Fibroblast of skin of abdomen (primary cell): ENCODE results near the gene HBG2.
"Not testable (repeated sequence)": the region's sequence is repeated elsewhere in the genome, so short reads cannot be mapped to it uniquely, and the experiment has no call there.

ENCODE experiments used
- DNase-seq: peaks from one replicate; pipeline ENCODE4 v3.0.0-alpha.2; 2013

The HBG2 gene

GRCh38 chr11:5281596-5281995, 27.0 kb upstream of the HBG2 start:
- no peak for DNase-seq

- DNase-seq: peak; percentile 96
Observed at GRCh38 chr11:5280582-5281102, 26.1 kb upstream of the HBG2 start.

DNA sequence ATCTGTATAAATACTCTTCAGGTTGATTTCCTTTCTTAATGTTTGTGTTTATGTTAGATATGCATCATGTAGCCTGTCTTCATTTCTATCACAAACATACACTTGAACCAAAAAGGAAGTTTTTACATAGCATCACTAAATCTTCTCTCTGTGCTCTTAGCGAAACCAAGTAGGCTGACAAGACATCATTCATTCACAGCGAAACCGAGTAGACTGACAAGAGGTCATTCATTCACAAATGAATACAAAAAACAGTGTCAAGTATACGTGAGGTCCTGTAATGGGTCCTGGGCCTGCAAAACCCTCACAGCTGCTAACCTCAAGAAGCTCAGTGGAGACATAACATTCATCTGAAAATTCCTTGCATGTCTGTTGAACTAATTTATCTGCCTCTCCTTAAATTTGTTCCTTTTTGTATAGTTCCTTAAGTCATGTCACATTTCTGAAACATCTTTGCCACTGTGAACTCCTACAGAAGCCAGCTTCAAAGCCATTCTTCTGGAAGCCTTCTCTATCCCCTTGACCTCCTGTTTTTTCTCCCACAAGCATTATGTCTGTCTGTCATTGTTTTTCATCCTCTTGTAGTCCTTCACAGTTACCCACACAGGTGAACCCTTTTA, 25.0 kb upstream of the HBG2 start:
- no peak for DNase-seq

GRCh38 chr11:5277807-5278382, 23.3 kb upstream of the HBG2 start:
- peak; percentile 5 for DNase-seq

DNA sequence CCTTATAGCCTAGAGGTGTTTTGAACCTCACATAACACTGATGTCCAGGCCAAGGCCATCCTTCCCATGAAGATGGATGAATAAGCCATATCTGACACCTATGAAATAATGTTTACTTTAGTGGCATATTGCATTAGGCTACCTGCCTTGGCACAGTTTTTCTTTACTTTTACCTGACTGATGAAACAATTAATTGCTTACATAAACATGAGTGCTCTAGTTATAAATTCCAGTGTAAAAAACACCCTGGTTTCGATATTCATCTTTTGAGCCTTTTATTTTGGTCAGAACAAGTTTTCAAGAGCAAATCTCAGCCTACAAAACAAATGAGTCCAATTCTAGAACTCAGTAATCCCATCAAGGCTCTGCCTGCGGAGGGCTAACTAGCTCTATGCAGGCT, 22.1 kb upstream of the HBG2 start:
- no peak for DNase-seq

DNA sequence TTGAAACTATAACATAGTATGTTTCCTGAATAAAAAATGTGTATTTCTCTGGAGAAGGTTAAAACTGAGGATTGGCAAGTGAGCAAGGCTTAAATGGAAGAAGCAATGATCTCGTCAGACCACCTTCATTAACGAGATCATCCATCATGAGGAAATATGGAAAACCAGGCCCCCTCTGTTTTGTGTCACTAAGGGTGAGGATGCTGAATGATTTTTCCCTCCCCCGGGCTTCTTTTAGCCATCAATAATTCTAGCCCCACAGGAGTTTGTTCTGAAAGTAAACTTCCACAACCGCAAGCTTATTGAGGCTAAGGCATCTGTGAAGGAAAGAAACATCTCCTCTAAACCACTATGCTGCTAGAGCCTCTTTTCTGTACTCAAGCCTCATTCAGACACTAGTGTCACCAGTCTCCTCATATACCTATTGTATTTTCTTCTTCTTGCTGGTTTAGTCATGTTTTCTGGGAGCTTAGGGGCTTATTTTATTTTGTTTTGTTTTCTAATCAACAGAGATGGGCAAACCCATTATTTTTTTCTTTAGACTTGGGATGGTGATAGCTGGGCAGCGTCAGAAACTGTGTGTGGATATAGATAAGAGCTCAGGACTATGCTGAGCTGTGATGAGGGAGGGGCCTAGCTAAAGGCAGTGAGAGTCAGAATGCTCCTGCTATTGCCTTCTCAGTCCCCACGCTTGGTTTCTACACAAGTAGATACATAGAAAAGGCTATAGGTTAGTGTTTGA, 21.0 kb upstream of the HBG2 start:
- no peak for DNase-seq

DNA sequence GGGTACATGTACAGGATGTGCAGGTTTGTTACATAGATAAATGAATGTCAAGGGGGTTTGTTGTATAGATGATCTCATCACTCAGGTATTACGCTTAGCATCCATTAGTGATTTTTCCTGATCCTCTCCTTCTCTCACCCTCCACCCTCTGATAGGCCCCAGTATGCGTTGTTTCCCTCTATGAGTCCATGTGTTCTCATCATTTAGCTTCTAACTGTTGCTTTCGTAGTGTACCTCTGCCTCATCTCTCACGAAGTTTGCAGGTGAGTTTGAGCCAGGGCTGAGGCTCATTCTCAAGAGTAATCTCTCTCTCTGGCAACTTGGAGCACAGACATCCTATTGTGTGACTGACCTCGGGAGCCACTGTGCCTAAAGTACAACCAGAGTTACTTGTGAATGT, 19.8 kb upstream of the HBG2 start:
- no peak for DNase-seq

- no peak for DNase-seq
Observed at GRCh38 chr11:5272395-5273017, 17.9 kb upstream of the HBG2 start.

- DNase-seq: no peak
Observed at GRCh38 chr11:5269715-5270147, 15.2 kb upstream of the HBG2 start, which contains the start of gene HBE1. TSS of gene HBE1 (minus strand) at chr11:5269945. CDS start at chr11:5269890, 55 bp downstream.

GRCh38 chr11:5267033-5267563, 12.5 kb upstream of the HBG2 start:
- no peak for DNase-seq

GRCh38 chr11:5266609-5267008, 12.0 kb upstream of the HBG2 start:
- no peak for DNase-seq

DNA sequence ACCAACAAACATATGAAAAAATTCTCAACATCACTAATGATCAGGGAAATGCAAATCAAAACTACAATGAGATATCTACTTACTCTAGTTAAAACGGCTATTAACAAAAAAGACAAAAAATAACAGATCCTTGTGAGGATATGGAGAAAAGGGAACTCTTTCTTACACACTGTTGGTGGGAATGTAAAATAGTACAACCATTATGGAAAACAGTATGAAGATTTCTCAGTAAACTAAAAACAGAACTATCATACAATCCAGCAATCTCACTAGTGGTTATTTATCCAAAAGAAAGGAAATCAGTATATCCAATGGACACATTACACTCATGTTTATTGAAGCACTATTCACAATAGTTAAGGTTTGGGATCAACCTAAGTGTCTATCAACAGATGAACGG, 11.3 kb upstream of the HBG2 start:
- DNase-seq: no peak

- DNase-seq: no peak
Observed at GRCh38 chr11:5258543-5259262, 4.1 kb upstream of the HBG2 start.

DNA sequence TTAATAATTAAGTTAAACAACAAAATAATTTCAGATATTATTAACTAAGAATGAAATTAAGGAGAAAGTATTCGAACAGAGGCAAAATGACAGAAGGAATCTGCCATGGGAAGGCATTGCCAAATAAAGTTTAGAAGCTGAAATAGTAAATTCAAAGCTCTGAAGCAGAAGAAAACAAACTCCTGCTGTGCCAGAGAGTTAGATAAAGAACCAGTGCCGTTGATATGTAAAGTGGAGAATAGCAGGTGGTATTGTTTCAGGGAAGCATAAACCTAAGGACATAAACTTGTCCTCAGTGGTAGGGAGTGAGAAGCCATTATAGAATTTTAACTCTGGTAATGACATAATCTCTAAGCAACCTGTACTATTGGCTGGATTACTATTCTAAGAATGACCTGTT, 2.7 kb upstream of the HBG2 start:
- no peak for DNase-seq

DNA sequence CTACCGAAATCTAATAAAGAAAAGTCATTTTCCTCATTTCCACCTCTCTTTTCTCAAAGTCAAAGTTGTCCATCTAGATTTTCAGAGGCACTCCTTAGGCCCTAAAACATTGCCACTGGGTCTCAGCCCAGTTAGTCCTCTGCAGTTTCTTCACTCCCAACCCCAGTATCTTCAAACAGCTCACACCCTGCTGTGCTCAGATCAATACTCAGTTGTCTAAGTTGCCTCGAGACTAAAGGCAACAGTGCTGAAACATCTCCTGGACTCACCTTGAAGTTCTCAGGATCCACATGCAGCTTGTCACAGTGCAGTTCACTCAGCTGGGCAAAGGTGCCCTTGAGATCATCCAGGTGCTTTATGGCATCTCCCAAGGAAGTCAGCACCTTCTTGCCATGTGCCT, 558 bp downstream of the HBG2 start:
- not testable (repeated sequence) for DNase-seq

GRCh38 chr11:5253440-5253839, 1.1 kb downstream of the HBG2 start:
- DNase-seq: not testable (repeated sequence)

GRCh38 chr11:5252919-5253265, 1.7 kb downstream of the HBG2 start:
- DNase-seq: no peak

DNA sequence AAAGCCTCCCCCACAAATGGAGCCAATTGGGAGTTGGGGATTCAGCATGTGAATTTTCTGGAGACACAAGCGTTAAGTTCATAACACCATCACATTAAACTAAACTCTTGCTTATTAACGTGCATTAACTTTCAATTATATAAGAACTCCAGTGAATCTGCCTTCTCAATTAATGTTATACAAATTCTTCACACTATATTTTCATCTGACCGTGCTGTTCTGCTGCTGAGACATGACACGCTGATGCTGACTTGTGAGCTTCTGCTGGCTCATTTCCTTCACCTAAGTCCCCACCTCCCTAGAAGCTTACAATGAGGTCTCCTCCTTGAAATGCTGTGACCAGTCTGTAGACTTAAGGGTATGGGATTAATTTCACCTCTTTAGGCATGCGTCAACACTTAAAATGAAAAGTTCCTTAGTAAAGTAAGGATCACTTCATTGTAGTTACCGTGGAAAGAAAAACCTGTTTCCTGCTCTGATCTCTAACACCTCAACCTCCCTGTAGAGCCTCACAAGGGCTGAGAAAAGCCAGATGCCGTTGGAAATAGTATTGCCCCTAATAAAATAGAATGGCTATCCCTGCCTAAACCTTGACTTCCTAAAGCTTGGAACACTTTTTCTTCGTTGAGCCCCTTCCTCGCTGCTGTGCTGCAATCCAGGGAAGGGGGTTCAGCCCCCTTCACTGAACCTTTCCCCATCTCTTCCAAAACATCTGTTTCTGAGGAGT, 2.2 kb downstream of the HBG2 start:
- DNase-seq: no peak

- no peak for DNase-seq
Observed at GRCh38 chr11:5251746-5252145, 2.8 kb downstream of the HBG2 start.

DNA sequence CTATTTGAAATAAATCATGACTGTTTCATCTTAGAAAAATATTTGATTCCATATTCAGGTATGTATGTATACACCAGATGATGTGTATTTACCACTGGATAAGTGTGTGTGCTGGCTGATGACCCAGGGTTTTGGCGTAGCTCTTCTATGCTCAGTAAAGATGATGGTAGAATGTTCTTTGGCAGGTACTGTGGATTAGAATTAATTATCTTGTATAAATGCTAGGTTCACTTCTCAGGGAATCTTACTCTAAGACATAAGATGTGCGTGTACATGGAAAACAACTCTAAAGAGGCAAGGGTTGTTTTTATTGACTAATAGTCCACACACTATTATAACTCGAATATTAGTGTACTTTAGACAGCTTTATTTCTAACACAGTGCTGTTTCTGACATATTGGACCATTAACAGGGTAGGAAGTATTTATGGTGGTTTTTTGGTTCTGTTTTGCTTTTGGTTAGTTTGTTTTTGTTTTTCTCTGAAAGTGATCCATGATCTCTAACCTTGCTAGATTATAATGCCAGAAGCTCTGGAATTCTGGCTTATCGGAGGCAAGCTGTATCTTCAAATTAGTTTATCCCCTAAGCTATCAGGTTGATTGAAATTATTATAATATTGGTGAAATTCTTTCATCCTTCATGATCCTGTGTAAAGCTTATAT, 3.9 kb downstream of the HBG2 start:
- DNase-seq: no peak

- DNase-seq: not testable (repeated sequence)
Observed at GRCh38 chr11:5249807-5250396, 4.7 kb downstream of the HBG2 start, which contains the start of gene HBG1. TSS of gene HBG1 (minus strand) at chr11:5249857. CDS start at chr11:5249804, 53 bp downstream.
